ENCODE measurements around the gene TIMM23B.
"Not testable (repeated sequence)": the region's sequence is repeated elsewhere in the genome, so short reads cannot be mapped to it uniquely, and the experiment has no call there.

The TIMM23B gene, protein sequence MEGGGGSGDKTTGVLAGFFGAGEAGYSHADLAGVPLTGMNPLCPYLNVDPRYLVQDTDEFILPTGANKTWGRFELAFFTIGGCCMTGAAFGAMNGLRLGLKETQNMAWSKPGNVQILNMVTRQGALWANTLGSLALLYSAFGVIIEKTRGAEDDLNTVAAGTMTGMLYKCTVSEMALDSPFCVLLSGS

DNA sequence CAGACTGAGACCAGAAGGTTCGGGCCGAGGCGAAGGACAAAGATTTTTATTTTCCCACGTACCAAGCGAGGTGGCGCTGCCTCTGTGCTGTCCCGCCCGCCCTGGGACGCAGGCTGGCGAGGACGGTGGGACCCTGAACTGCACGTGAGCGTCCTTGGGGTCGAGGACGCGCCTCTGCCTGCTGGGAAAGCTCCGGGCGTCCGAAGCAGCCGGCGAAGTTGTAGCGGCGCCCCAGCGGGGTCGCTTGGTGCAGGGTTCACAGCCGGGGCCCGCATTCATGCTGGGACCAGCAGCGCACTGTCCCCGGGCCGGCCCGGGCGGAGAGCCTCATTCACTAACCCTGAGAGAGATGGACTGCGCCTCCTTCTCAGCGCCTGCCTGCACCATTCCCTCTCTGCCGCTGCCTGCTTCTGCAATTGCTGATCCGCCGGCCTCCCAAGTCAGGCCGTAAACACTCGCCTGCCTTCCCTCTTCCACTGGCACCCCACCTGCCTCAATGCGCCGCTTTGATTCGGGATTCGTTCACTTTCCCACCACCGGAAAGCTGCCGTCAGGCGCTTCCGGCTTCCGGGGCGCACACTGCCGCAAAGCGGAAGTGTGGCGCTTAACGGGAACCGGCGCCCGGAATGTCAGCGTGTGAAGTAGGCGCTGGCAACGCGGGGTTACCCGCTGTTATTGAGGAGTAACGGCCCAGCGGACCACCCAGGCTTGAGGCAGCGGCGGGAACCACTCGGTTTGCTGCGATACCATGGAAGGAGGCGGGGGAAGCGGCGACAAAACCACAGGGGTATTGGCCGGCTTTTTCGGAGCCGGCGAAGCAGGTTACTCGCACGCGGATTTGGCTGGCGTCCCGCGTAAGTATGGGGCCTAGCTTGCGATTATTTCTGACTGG is at the start of gene TIMM23B, which contains the start of gene PARG:
Gene TIMM23B, plus strand, starts transcription at position 607 of the 892 bp plus-strand sequence. Its CDS starts 142 bp downstream, at position 749.
Gene PARG, minus strand, starts transcription at position 581 of the 892 bp plus-strand sequence. Its CDS starts 302 bp downstream, at position 279.
- peak; percentile 90 for DNase-seq

DNA sequence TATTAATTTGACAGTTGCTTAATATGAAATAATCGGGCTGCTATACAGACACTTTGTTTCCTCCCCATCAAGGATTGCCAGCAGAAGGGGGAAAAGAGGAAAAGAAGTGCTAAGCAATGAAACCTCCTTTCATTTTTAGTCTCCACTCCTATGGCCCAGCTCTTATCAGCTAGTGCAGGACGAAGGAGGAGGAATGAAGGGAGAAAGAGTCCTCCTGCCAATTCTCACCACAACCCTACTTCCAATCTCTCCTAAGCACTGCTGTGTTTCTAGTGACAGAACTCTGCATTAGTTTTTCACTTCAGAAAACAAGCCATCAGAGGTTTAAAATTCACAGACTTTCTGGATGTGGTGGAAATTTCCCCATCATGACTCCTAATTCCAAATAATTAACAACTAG is 41.9 kb upstream of the TIMM23B start:
- DNase-seq, result not testable (repeated sequence)

DNA sequence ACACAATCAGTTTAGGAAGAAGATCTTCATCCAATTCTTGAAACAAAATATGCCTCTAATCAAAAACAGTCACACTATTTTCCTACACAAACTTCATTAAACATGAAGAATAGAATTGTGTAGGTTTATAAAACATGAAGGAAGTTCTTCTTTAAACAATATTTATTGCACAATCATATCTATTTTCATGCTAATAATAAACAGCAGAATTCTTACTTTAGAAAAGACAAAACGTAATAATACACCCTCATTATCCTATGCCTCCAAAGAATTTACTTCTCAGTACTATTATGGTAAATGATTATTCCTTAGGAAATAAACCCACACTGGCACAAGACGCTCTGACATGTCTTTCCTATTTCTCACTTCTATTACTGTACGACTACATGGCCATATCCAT is 41.4 kb upstream of the TIMM23B start:
- not testable (repeated sequence) for DNase-seq

DNA sequence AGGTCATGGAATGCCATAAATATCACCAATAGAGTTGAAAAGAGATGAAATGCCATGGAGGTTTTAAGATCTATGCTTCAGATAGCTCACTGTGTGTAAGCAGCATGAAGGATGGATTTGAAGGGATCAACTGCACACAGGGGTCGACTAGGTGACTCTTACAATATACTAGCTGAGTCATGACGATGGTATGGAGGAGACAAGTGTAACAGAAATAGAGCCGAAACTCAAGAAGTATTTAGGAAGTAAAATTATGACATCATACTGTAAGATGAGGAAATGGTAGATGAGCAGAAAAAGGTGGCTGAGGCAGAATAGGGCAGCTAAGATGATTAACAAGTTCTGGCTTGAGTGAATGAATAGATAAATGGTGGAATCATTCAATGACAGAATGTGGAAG is 38.0 kb upstream of the TIMM23B start:
- not testable (repeated sequence) for DNase-seq

- DNase-seq, result not testable (repeated sequence)
Observed at GRCh38 chr10:49908290-49909080, 33.4 kb upstream of the TIMM23B start.

- not testable (repeated sequence) for DNase-seq
Observed at GRCh38 chr10:49910295-49910694, 31.6 kb upstream of the TIMM23B start.

DNA sequence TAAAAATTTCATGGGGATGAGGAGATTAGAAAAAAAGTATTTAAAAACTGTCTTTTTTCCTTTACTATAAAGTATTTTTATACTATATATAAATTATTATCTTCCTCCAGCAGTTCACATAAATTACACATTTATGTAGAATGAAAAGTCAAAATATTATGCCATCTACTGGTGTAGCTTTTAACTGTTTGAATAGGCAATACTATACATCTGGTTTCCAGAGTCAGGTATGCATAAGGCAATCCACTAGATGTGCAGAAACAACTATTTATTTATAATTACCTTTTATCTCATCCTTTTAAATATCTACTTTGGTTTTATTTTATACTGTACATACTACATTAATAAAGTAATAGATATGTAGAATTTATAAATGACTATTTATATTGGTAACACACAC is 25.4 kb upstream of the TIMM23B start:
- not testable (repeated sequence) for DNase-seq

GRCh38 chr10:49917927-49918326 is 23.9 kb upstream of the TIMM23B start:
- not testable (repeated sequence) for DNase-seq

DNA sequence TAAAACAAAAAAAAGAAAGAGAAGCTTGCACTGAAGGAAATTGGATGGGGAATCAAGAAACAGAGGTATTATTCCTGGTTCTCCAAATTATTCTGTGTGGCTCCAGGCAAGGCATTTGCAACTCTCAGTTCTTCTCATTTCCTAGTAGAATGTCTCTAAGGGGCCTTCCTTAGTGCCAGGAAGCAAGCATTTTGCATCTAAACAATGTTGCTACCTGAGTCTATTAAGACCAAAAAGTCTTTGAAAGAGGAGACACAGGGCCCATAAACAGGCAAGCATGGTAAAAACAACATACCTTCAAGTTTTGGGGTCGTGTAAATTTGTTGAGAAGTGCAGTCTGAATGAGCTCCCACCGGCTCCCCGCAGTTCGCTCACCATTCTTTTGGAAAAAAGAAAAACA is 19.8 kb upstream of the TIMM23B start:
- DNase-seq, result not testable (repeated sequence)

DNA sequence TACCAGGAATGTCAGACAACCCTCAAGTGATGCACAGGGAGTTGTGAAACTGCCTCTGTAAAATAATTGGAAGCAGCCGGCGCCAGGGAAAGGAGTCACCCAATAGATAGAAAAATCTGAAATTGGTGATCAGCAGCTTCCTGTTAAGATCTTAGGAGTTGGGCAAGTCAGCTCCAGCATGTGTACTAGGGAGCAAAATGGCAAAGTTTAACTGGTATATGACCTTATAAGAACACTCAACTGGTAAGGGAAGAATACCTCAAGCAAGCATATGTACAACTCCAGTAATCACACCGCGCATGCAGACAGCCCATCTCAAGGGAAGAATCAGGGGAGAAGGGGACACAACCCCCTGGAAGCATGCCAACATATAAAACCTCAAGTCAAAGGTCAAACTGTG is 18.3 kb upstream of the TIMM23B start:
- not testable (repeated sequence) for DNase-seq

- not testable (repeated sequence) for DNase-seq
Observed at GRCh38 chr10:49931276-49931675, 10.6 kb upstream of the TIMM23B start.

GRCh38 chr10:49931959-49932728 is 9.7 kb upstream of the TIMM23B start:
- not testable (repeated sequence) for DNase-seq

DNA sequence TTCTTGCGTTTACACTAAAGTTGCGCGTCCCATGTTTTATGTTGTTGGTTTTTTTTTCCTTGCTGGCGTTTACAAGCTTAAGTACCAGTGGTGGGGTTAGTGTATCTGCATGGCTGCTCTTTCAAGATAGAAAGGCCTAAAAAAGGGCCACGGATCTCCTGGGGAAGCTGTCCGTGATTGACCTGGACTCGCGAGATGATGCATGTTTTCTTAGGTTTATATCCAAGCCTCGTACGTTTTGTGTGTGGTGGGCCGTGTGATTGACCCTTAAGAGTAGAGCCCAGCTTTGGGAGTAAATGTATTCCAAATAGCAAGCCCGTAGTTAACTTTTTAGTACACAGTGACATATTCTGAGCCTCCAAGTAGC is 469 bp downstream of the TIMM23B start:
- DNase-seq, result not testable (repeated sequence)

GRCh38 chr10:49943607-49944006 is 1.8 kb downstream of the TIMM23B start:
- not testable (repeated sequence) for DNase-seq

DNA sequence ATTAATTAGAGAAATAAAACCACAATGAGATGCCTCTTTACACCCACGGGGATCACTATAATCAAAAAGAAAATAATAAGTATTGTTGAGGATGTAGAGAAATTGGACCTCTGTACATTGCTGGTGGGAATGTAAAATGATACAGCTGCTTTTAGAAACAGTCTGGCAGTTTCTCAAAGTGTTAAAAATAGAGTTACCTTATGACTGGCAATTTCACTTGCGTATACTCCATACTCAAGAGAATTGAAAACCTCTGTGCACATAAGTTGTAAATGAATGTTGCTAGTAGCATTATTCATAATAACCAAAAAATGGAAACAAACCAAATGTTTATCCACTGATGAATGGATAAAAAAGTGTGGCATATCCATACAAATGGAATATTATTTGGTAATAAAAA is 6.3 kb downstream of the TIMM23B start:
- not testable (repeated sequence) for DNase-seq

DNA sequence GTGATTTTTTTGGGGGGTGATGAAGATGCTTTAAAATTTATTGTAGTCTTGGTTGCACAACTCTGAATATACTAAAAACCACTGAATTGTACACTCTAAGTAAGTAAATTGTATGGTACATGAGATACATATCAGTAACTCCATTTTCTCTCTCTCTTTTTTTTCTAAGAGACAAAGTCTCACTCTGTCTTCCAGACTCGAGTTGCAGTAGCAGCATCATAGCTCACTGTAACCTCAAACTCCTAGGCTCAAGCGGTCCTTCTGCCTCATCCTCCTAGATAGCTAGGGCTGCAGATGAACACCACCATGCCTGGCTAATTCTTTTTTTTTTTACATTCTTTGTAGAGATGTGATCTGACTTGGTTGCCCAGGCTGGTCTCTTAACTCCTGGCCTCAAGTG is 6.9 kb downstream of the TIMM23B start:
- DNase-seq, result not testable (repeated sequence)

DNA sequence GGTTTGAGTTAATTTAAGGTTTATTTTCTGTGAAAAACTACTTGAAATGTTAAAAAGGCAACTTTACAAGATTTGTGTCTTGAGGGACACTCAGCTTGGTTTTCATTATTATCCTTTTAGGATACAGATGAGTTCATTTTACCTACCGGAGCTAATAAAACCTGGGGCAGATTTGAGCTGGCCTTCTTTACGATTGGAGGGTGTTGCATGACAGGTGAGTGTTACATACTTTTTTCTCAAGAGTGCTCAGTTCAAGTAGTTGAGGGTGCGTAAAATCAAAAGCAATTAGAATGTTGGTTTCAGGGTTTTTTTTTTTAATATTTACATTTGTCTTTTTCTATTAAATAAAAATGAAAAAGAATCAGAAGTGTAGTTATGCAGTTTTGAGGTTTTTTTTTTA is 10.2 kb downstream of the TIMM23B start:
- not testable (repeated sequence) for DNase-seq

DNA sequence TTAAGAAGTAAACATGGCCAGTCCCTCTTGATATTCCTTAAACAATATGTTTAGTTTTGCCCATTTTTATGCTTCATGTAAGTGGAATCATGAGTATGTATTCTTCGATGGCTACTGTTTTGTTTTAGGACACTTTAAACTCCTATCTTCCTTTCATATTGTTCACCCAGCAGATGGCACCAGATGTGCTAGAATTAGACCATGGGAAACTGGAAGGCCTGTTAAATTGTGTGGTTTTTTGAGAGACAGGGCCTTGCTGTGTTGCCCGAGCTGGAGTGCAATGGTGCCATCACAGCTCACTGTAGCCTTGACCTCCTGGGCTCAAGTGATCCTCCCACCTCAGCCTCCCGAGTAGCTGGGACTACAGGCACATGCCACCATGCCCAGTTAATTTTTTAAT is 11.3 kb downstream of the TIMM23B start:
- DNase-seq, result not testable (repeated sequence)

GRCh38 chr10:49970331-49970857 is 28.5 kb downstream of the TIMM23B start:
- not testable (repeated sequence) for DNase-seq

GRCh38 chr10:49971466-49971865 is 29.6 kb downstream of the TIMM23B start:
- DNase-seq, result not testable (repeated sequence)

DNA sequence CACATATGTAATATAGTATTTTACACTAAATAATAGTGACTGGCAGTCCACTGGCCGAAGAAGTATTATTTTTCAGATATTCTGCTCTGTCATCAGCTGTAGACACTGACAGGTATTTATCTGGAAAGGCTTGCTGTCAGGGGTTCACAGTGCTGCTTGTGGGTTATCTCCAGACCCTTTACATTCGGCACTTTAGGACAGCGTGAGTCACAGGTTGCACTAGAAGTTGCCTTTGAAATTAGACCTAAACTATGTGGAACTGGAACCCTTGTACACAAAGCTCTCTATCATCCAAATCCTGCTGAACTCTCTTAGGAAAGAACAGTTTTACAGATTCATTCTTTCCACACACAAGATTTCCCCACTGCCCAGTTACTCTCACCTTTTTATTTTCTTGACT is 30.2 kb downstream of the TIMM23B start:
- not testable (repeated sequence) for DNase-seq

GRCh38 chr10:49977756-49978155 is 35.9 kb downstream of the TIMM23B start:
- not testable (repeated sequence) for DNase-seq
